HCT116 (cell line): Measurements from ENCODE around the gene EIPR1. TPM values are rescaled to one million over a fixed set of nuclear protein-coding genes. Genes with fewer than 3 reads are reported as not detected.

Experiments
- ATAC-seq: fragments of 200-7000 bp; cut with Tn5 transposase; 2 replicates; pipeline ENCODE4 v1.9.1; 2020; ENCODE audit warnings: mild to moderate bottlenecking, moderate library complexity
- BruUV-seq: library from RNA; stranded (reverse); fragments of 400-500 nt; replicated peaks from 2 replicates; lab custom pipeline; 2021; lab: Mats Ljungman, UMichigan
- CTCF ChIA-PET: fragments of 300-600 bp; sonication (Branson Sonifier 250); formaldehyde crosslinking; loops from one replicate; lab custom pipeline; 2021; ENCODE audit warnings: antibody characterized with exemption; lab: Charles Lee
- POLR2A ChIA-PET: fragments of 300-600, 350-600 bp; sonication (Branson Sonifier 250); formaldehyde crosslinking; loops from one replicate; lab custom pipeline; 2021; ENCODE audit warnings: antibody characterized with exemption; lab: Charles Lee
- RAD21 ChIA-PET, 2 experiments: fragments of 300-600 bp; sonication (Branson Sonifier 250); formaldehyde crosslinking; loops; one replicate each; lab custom pipeline; 2023; ENCODE audit warnings: low total read pairs in 2 of 2; ENCODE audit not compliant: uncharacterized antibody in 2 of 2, unreplicated experiment in 2 of 2, low non-redundant PET in 1 of 2; lab: Charles Lee
- DNase-seq: peaks from one replicate; pipeline ENCODE4 v3.0.0-alpha.2; 2010; ENCODE audit warnings: low read depth, low spot score
- H2AFZ ChIP-seq: fragments of 200-600 bp; shearing (Covaris generic), sonication (generic); 2 replicates; pipeline ENCODE4 v1.6.1; 2017; ENCODE audit warnings: low read depth, mixed run types, mixed read lengths, antibody characterized with exemption, low read length; ENCODE audit not compliant: poor library complexity, severe bottlenecking
- H3K27ac ChIP-seq: 2 replicates; pipeline ENCODE4 v1.5.1; 2012; ENCODE audit warnings: low read depth, low read length
- H3K27me3 ChIP-seq: fragments of 200-600 bp; sonication (generic); 2 replicates; pipeline ENCODE4 v1.6.1; 2016; ENCODE audit warnings: mixed run types, low read length, mixed read lengths; ENCODE audit not compliant: insufficient read depth
- H3K36me3 ChIP-seq, 2 experiments: fragments of 200-500 bp in 1 of 2; fragments of 200-600 bp in 1 of 2; sonication (Bioruptor generic) in 1 of 2; sonication (generic) in 1 of 2; 2 replicates each; pipeline versions ENCODE4 v1.5.1 to v1.6.1; 2014 to 2016; ENCODE audit warnings: low read length in 2 of 2, inconsistent platforms in 1 of 2, mixed read lengths in 1 of 2, mixed run types in 1 of 2; ENCODE audit not compliant: insufficient read depth in 2 of 2, control insufficient read depth in 1 of 2
- H3K4me1 ChIP-seq, 2 experiments: fragments of 200-600 bp in 1 of 2; sonication (generic) in 1 of 2; 2 replicates each; pipeline versions ENCODE4 v1.5.1 to v1.6.1; 2012 to 2017; ENCODE audit warnings: low read length in 2 of 2, inconsistent platforms in 1 of 2, mild to moderate bottlenecking in 1 of 2, mixed read lengths in 1 of 2, mixed run types in 1 of 2, moderate library complexity in 1 of 2; ENCODE audit not compliant: insufficient read depth in 2 of 2, control insufficient read depth in 1 of 2
- H3K4me2 ChIP-seq: fragments of 200-600 bp; sonication (generic); 2 replicates; pipeline ENCODE4 v1.6.1; 2017; ENCODE audit warnings: mixed run types, low read length, mixed read lengths
- H3K4me3 ChIP-seq, 2 experiments: fragments of 200-600 bp in 1 of 2; sonication (generic) in 1 of 2; replicated peaks in 1 of 2; 2 replicates each; pipeline ENCODE4 v1.5.1; 2011 to 2016; ENCODE audit warnings: low read length in 2 of 2, control low read depth in 1 of 2, low read depth in 1 of 2, mild to moderate bottlenecking in 1 of 2, mixed read lengths in 1 of 2, mixed run types in 1 of 2
- H3K79me2 ChIP-seq: fragments of 200-600 bp; sonication (generic); 2 replicates; pipeline ENCODE4 v1.6.1; 2017; ENCODE audit warnings: mild to moderate bottlenecking, mixed run types, low read length, moderate library complexity, mixed read lengths; ENCODE audit not compliant: insufficient read depth
- H3K9ac ChIP-seq: fragments of 200-600 bp; sonication (generic); 2 replicates; pipeline ENCODE4 v1.6.1; 2016; ENCODE audit warnings: low read length, mixed read lengths
- H3K9me2 ChIP-seq: fragments of 200-600 bp; sonication (generic), shearing (Covaris generic); 2 replicates; pipeline ENCODE4 v1.6.1; 2017; ENCODE audit warnings: mixed run types, mild to moderate bottlenecking, moderate library complexity; ENCODE audit not compliant: insufficient read depth
- H3K9me3 ChIP-seq, 2 experiments: fragments of 200-500 bp in 1 of 2; fragments of 200-600 bp in 1 of 2; sonication (Bioruptor generic) in 1 of 2; sonication (generic) in 1 of 2; 2 replicates each; pipeline ENCODE4 v1.6.1; 2014 to 2017; ENCODE audit warnings: low read length in 2 of 2, mixed read lengths in 2 of 2, inconsistent platforms in 1 of 2, low read depth in 1 of 2, mild to moderate bottlenecking in 1 of 2, mixed run types in 1 of 2, moderate library complexity in 1 of 2; ENCODE audit not compliant: control insufficient read depth in 1 of 2, insufficient read depth in 1 of 2
- H4K20me1 ChIP-seq: fragments of 200-600 bp; sonication (generic), shearing (Covaris generic); 2 replicates; pipeline ENCODE4 v1.6.1; 2017; ENCODE audit warnings: mixed run types, mild to moderate bottlenecking, moderate library complexity; ENCODE audit not compliant: insufficient read depth
- CBX3 ChIP-seq: IDR thresholded peaks from 2 replicates; pipeline ENCODE4 v1.6.1; 2012; ENCODE audit warnings: low read depth
- CEBPB ChIP-seq: IDR thresholded peaks from 2 replicates; pipeline ENCODE4 v1.6.1; 2012; ENCODE audit warnings: low read depth
- EGR1 ChIP-seq: IDR thresholded peaks from 2 replicates; pipeline ENCODE4 v1.6.1; 2012; ENCODE audit warnings: low read depth
- ELF1 ChIP-seq: IDR thresholded peaks from 2 replicates; pipeline ENCODE4 v1.6.1; 2012; ENCODE audit warnings: low read depth, borderline replicate concordance
- EZH2phosphoT487 ChIP-seq: fragments of 200-600 bp; IDR thresholded peaks from 2 replicates; pipeline ENCODE4 v1.6.1; 2018; ENCODE audit warnings: antibody characterized with exemption, borderline replicate concordance
- FOSL1 ChIP-seq: IDR thresholded peaks from 2 replicates; pipeline ENCODE4 v1.6.1; 2012; ENCODE audit warnings: low read depth
- POLR2AphosphoS5 ChIP-seq: IDR thresholded peaks from 2 replicates; pipeline ENCODE4 v1.6.1; 2011; ENCODE audit warnings: mild to moderate bottlenecking, low read depth, low read length, moderate library complexity
- RAD21 ChIP-seq: IDR thresholded peaks from 2 replicates; pipeline ENCODE4 v1.6.1; 2012; ENCODE audit warnings: low read depth, mild to moderate bottlenecking
- SRF ChIP-seq: IDR thresholded peaks from 2 replicates; pipeline ENCODE4 v1.6.1; 2012; ENCODE audit warnings: low read depth
- TCF7L2 ChIP-seq: IDR thresholded peaks from 2 replicates; pipeline ENCODE4 v1.7.0; 2011; ENCODE audit warnings: borderline replicate concordance, inconsistent platforms; ENCODE audit not compliant: insufficient read depth, insufficient read length; ENCODE audit errors: extremely low read depth
- YY1 ChIP-seq: IDR thresholded peaks from 2 replicates; pipeline ENCODE4 v1.6.1; 2011; ENCODE audit warnings: low read length, low read depth, moderate library complexity, mild to moderate bottlenecking; ENCODE audit not compliant: insufficient replicate concordance; ENCODE audit errors: extremely low read depth
- ZFX ChIP-seq: fragments of 450-650 bp; IDR thresholded peaks from 2 replicates; pipeline ENCODE4 v1.6.1; 2017
- intact Hi-C: fragments of 100-400 bp; cut with micrococcal nuclease; formaldehyde crosslinking; loops from 2 replicates; pipeline ENCODE4 v1.10.0; 2022
- total RNA-seq: library from RNA; stranded (reverse); gene quantifications from one replicate; pipeline ENCODE4 v1.2.1, GENCODE V29; 2021; ENCODE audit not compliant: unreplicated experiment
- TF ChIP-seq, protein P1 (sequence below): IDR thresholded peaks from 2 replicates; pipeline ENCODE4 v1.6.1; 2011; ENCODE audit warnings: mild to moderate bottlenecking, low read length, moderate library complexity; ENCODE audit not compliant: insufficient replicate concordance; ENCODE audit errors: extremely low read depth

EIPR1 gene
- total RNA-seq, 1 experiment from 2014 or later, result 36.9 TPM

DNA sequence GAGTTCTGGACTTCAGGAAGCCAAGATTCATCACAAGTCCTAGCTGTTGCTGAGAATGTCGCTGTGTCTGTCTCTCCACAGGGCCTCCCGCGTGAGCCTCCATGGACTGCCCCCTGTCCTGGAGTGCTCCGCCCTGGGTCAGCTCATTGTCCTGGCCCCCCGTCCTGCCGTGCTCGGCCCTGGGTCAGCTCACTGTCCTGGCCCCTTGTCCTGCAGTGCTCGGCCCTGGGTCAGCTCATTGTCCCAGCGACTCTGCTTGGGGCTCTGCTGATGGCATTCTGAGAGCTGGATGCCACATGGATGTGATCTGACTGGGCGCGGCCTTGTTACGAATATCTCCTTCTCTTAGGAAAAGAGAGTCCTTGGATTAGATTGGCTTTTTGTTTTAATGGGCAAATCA lies 78.5 kb downstream of the EIPR1 start:
- Histone ChIP-seq H4K20me1 (no peaks in the 10 kb centered on the region), H3K27ac (no peak overlapping the region), H3K27me3 (no peaks in the 10 kb centered on the region), H3K4me2 (no peak overlapping the region), H3K9me2 (no peaks in the 10 kb centered on the region), H3K79me2 (peaks cover 11% of the 10 kb centered on the region; the same call in 1 of the 2 replicates), H3K36me3 (no peaks in the 10 kb centered on the region), H3K9ac (no peak overlapping the region), H3K4me3 (no peak overlapping the region), H3K9me3 (no peaks in the 10 kb centered on the region), H2AFZ (no peak overlapping the region), H3K4me1 (peaks cover 3 to 8% of the 10 kb centered on the region in 2 experiments; a peak in 2 of 4 replicates)
- POLR2A ChIA-PET, result no interaction called here
- no peak for TF ChIP-seq TCF7L2
- no peak for TF ChIP-seq ZFX
- TF ChIP-seq POLR2AphosphoS5, result no peak
- no peak for TF ChIP-seq SRF
- no peak for TF ChIP-seq YY1
- no peak for TF ChIP-seq EGR1
- TF ChIP-seq CBX3, result no peak
- TF ChIP-seq FOSL1, result no peak
- no peak for TF ChIP-seq CEBPB
- TF ChIP-seq EZH2phosphoT487, result no peak
- TF ChIP-seq, protein P1, sequence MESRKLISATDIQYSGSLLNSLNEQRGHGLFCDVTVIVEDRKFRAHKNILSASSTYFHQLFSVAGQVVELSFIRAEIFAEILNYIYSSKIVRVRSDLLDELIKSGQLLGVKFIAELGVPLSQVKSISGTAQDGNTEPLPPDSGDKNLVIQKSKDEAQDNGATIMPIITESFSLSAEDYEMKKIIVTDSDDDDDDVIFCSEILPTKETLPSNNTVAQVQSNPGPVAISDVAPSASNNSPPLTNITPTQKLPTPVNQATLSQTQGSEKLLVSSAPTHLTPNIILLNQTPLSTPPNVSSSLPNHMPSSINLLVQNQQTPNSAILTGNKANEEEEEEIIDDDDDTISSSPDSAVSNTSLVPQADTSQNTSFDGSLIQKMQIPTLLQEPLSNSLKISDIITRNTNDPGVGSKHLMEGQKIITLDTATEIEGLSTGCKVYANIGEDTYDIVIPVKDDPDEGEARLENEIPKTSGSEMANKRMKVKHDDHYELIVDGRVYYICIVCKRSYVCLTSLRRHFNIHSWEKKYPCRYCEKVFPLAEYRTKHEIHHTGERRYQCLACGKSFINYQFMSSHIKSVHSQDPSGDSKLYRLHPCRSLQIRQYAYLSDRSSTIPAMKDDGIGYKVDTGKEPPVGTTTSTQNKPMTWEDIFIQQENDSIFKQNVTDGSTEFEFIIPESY, result no peak
- no peak for TF ChIP-seq RAD21
- no peak for TF ChIP-seq ELF1
- no peak for DNase-seq
- no peak for ATAC-seq
- CTCF ChIA-PET, result no interaction called here
- intact Hi-C loops, result no loop called here
- no TSS peak for BruUV-seq
- RAD21 ChIA-PET, result no interaction called here
